H1 (cell line): ENCODE data around the gene DSCAM. TPM values are rescaled to one million over a fixed set of nuclear protein-coding genes. Genes with fewer than 3 reads are reported as not detected.

ENCODE experiments used
- polyA plus RNA-seq, 7 experiments: library from polyadenylated mRNA; depleted of rRNA in 3 of 7; stranded (reverse) in 5 of 7; unstranded in 2 of 7; fragments of >200 nt in 5 of 7; fragments of 200-250 nt in 2 of 7; gene quantifications; 1 replicate in 5 of 7; 2 replicates in 1 of 7; 4 replicates in 1 of 7; pipeline versions ENCODE4 v1.2.1 to v1.2.3, GENCODE V29; 2011 to 2013; ENCODE audit warnings: missing spikeins in 2 of 7, mixed read lengths in 2 of 7
- total RNA-seq: library from RNA; stranded (reverse); fragmentation: NEBNext Ultra II Directional; extraction: Animal tissue kit (Norgen Biotek cat#: 25700); gene quantifications from 2 replicates; pipeline ENCODE4 v1.2.1, GENCODE V29; 2021
- TF ChIP-seq, protein P1 (sequence below): fragments of 300-600 bp; sonication (generic); IDR thresholded peaks from 2 replicates; pipeline ENCODE4 v1.7.1; 2012; ENCODE audit warnings: low read length, moderate library complexity, mild to moderate bottlenecking, inconsistent platforms; ENCODE audit not compliant: insufficient replicate concordance

DSCAM gene
- total and polyA plus RNA-seq, 2 of the 8 experiments (the other 6 are each of a cell fraction or from before 2014, with no cell fraction given): 0.02 to 0.15 TPM

DNA sequence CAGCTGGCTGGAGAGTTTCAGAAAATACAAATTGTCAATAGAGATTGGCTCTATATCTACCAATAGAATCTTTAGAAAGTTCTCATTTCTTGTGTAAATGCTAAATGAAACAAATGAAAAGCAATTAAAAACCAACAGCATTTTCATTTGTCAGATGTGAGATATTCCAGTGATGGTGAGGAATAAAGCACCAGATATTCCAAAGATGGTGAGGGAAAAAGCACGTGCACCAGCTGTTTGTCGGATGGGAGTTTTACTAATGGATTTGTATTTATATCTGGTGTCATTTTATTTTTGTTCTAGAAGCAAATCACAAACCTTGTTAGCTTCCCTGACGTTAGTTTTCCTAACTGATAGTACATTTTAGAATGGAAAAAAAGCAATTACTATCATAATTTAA, 790.9 kb downstream of the DSCAM start (continued):
- TF ChIP-seq, protein P1, sequence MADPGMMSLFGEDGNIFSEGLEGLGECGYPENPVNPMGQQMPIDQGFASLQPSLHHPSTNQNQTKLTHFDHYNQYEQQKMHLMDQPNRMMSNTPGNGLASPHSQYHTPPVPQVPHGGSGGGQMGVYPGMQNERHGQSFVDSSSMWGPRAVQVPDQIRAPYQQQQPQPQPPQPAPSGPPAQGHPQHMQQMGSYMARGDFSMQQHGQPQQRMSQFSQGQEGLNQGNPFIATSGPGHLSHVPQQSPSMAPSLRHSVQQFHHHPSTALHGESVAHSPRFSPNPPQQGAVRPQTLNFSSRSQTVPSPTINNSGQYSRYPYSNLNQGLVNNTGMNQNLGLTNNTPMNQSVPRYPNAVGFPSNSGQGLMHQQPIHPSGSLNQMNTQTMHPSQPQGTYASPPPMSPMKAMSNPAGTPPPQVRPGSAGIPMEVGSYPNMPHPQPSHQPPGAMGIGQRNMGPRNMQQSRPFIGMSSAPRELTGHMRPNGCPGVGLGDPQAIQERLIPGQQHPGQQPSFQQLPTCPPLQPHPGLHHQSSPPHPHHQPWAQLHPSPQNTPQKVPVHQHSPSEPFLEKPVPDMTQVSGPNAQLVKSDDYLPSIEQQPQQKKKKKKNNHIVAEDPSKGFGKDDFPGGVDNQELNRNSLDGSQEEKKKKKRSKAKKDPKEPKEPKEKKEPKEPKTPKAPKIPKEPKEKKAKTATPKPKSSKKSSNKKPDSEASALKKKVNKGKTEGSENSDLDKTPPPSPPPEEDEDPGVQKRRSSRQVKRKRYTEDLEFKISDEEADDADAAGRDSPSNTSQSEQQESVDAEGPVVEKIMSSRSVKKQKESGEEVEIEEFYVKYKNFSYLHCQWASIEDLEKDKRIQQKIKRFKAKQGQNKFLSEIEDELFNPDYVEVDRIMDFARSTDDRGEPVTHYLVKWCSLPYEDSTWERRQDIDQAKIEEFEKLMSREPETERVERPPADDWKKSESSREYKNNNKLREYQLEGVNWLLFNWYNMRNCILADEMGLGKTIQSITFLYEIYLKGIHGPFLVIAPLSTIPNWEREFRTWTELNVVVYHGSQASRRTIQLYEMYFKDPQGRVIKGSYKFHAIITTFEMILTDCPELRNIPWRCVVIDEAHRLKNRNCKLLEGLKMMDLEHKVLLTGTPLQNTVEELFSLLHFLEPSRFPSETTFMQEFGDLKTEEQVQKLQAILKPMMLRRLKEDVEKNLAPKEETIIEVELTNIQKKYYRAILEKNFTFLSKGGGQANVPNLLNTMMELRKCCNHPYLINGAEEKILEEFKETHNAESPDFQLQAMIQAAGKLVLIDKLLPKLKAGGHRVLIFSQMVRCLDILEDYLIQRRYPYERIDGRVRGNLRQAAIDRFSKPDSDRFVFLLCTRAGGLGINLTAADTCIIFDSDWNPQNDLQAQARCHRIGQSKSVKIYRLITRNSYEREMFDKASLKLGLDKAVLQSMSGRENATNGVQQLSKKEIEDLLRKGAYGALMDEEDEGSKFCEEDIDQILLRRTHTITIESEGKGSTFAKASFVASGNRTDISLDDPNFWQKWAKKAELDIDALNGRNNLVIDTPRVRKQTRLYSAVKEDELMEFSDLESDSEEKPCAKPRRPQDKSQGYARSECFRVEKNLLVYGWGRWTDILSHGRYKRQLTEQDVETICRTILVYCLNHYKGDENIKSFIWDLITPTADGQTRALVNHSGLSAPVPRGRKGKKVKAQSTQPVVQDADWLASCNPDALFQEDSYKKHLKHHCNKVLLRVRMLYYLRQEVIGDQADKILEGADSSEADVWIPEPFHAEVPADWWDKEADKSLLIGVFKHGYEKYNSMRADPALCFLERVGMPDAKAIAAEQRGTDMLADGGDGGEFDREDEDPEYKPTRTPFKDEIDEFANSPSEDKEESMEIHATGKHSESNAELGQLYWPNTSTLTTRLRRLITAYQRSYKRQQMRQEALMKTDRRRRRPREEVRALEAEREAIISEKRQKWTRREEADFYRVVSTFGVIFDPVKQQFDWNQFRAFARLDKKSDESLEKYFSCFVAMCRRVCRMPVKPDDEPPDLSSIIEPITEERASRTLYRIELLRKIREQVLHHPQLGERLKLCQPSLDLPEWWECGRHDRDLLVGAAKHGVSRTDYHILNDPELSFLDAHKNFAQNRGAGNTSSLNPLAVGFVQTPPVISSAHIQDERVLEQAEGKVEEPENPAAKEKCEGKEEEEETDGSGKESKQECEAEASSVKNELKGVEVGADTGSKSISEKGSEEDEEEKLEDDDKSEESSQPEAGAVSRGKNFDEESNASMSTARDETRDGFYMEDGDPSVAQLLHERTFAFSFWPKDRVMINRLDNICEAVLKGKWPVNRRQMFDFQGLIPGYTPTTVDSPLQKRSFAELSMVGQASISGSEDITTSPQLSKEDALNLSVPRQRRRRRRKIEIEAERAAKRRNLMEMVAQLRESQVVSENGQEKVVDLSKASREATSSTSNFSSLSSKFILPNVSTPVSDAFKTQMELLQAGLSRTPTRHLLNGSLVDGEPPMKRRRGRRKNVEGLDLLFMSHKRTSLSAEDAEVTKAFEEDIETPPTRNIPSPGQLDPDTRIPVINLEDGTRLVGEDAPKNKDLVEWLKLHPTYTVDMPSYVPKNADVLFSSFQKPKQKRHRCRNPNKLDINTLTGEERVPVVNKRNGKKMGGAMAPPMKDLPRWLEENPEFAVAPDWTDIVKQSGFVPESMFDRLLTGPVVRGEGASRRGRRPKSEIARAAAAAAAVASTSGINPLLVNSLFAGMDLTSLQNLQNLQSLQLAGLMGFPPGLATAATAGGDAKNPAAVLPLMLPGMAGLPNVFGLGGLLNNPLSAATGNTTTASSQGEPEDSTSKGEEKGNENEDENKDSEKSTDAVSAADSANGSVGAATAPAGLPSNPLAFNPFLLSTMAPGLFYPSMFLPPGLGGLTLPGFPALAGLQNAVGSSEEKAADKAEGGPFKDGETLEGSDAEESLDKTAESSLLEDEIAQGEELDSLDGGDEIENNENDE: no peak
